Panc1 (cell line): ENCODE data around the gene AFDN. TPM values are rescaled to one million over a fixed set of nuclear protein-coding genes. Genes with fewer than 3 reads are reported as not detected.

Source experiments
- ATAC-seq: fragments of 200-7000 bp; cut with Tn5 transposase; 2 replicates; pipeline ENCODE4 v1.9.1; 2020; ENCODE audit warnings: mild to moderate bottlenecking, moderate library complexity
- BruUV-seq: library from RNA; stranded (reverse); fragments of 400-500 nt; replicated peaks from 2 replicates; lab custom pipeline; 2021; lab: Mats Ljungman, UMichigan
- CTCF ChIA-PET: fragments of 300-600 bp; sonication (Branson Sonifier 250); formaldehyde crosslinking; loops from one replicate; lab custom pipeline; 2022; ENCODE audit warnings: antibody characterized with exemption; lab: Charles Lee
- POLR2A ChIA-PET: fragments of 300-600 bp; sonication (Branson Sonifier 250); formaldehyde crosslinking; loops from one replicate; lab custom pipeline; 2022; ENCODE audit warnings: antibody characterized with exemption; lab: Charles Lee
- DNase-seq: peaks from one replicate; pipeline ENCODE4 v3.0.0-alpha.2; 2010; ENCODE audit warnings: low read depth, low spot score
- H3K27ac ChIP-seq: 2 replicates; pipeline ENCODE4 v1.5.1; 2011; ENCODE audit warnings: mild to moderate bottlenecking, low read length, inconsistent platforms
- H3K27me3 ChIP-seq: fragments of 200-500 bp; sonication (Bioruptor generic); 2 replicates; pipeline ENCODE4 v1.6.0; 2014; ENCODE audit warnings: low read length, inconsistent platforms; ENCODE audit not compliant: control insufficient read depth, insufficient read depth
- H3K36me3 ChIP-seq: fragments of 200-500 bp; sonication (Bioruptor generic); 2 replicates; pipeline ENCODE4 v1.5.1; 2014; ENCODE audit warnings: inconsistent platforms, mild to moderate bottlenecking, low read length, moderate library complexity; ENCODE audit not compliant: control insufficient read depth, insufficient read depth
- H3K4me1 ChIP-seq: 2 replicates; pipeline ENCODE4 v1.5.1; 2011; ENCODE audit warnings: inconsistent platforms, mild to moderate bottlenecking, low read length, moderate library complexity; ENCODE audit not compliant: control insufficient read depth, insufficient read depth
- H3K4me3 ChIP-seq, 2 experiments: 2 replicates each; pipeline ENCODE4 v1.5.1; 2011 to 2012; ENCODE audit warnings: low read depth in 2 of 2, low read length in 2 of 2, mild to moderate bottlenecking in 2 of 2, inconsistent platforms in 1 of 2, moderate library complexity in 1 of 2
- H3K9me3 ChIP-seq: fragments of 200-500 bp; sonication (Bioruptor generic); 2 replicates; pipeline ENCODE4 v1.5.1; 2014; ENCODE audit warnings: low read depth, mild to moderate bottlenecking, inconsistent platforms, low read length, moderate library complexity; ENCODE audit not compliant: control insufficient read depth, insufficient read depth
- POLR2AphosphoS5 ChIP-seq: IDR thresholded peaks from 2 replicates; pipeline ENCODE4 v1.6.1; 2012; ENCODE audit warnings: mild to moderate bottlenecking, low read depth, low read length, moderate library complexity
- SIN3A ChIP-seq: IDR thresholded peaks from 2 replicates; pipeline ENCODE4 v1.6.1; 2012; ENCODE audit warnings: low read depth, mild to moderate bottlenecking, low read length, moderate library complexity, borderline replicate concordance; ENCODE audit not compliant: insufficient read depth
- TCF7L2 ChIP-seq: IDR thresholded peaks from 2 replicates; pipeline ENCODE4 v1.6.1; 2011; ENCODE audit warnings: mild to moderate bottlenecking, low read depth, low read length, inconsistent platforms
- in situ Hi-C: cut with HindIII; loops from 2 replicates; pipeline ENCODE4 v1.10.0; 2016; ENCODE audit warnings: low sequenced_read_pairs, low pct_unique_long_range_greater_than_20kb
- intact Hi-C: fragments of 100-400 bp; cut with micrococcal nuclease; formaldehyde crosslinking; loops from one replicate; pipeline ENCODE4 v1.10.0; 2022; ENCODE audit not compliant: unreplicated experiment
- total RNA-seq: library from RNA; stranded (reverse); gene quantifications from one replicate; pipeline ENCODE4 v1.2.1, GENCODE V29; 2021; ENCODE audit not compliant: unreplicated experiment
- TF ChIP-seq, protein P1 (sequence below): fragments of 450-650 bp; IDR thresholded peaks from 2 replicates; pipeline ENCODE4 v1.5.1; 2017; ENCODE audit warnings: mild to moderate bottlenecking
- TF ChIP-seq, protein P2 (sequence below), 2 experiments: IDR thresholded peaks; 2 replicates each; pipeline ENCODE4 v1.6.1; 2011 to 2012; ENCODE audit warnings: low read depth in 2 of 2, control low read depth in 1 of 2, low read length in 1 of 2, mild to moderate bottlenecking in 1 of 2, moderate library complexity in 1 of 2; ENCODE audit not compliant: insufficient read depth in 1 of 2

Gene AFDN
- total RNA-seq, 1 experiment from 2014 or later: 143 TPM

DNA sequence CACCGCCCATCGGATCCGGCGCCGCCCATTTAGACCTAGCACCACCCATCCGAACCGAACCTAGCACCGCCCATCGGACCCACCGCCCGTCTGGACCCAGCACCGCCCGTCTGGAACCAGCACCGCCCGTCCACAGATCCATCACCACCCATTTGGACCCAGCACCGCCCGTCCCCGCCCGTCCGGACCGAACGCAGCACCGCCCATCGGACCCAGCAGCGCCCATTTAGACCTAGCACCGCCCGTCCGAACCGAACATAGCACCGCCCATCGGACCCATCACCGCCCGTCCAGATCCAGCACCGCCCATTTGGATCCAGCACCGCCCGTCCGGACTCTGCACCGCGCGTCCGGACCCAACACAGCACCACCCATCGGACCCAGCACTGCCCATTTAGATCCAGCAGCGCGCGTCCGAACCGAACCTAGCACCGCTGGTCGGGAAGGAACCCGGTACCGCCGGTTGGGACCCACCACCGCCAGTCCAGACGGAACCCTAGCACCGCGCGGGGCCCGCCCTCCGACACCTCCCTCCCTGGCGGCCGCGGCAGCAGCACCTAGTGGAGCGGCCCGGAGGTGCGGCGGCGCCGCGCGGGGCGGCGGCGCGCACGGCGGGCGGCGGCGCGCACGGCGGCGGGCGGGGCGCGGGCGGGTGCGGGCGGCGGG, 348 bp upstream of the AFDN start:
- no TSS peak for BruUV-seq
- CTCF ChIA-PET: no interaction called here
- DNase-seq: no peak
- ATAC-seq: peak; percentile 90
- H3K4me3 ChIP-seq: peak overlapping the region; percentile 69 to 89
- no peaks in the 10 kb centered on the region; the same call in 1 of the 2 replicates for H3K36me3 ChIP-seq
- H3K4me1 ChIP-seq: peaks cover 34% of the 10 kb centered on the region
- in situ Hi-C loops (no loop called here), intact Hi-C loops (no loop called here)
- TF ChIP-seq, protein P1, sequence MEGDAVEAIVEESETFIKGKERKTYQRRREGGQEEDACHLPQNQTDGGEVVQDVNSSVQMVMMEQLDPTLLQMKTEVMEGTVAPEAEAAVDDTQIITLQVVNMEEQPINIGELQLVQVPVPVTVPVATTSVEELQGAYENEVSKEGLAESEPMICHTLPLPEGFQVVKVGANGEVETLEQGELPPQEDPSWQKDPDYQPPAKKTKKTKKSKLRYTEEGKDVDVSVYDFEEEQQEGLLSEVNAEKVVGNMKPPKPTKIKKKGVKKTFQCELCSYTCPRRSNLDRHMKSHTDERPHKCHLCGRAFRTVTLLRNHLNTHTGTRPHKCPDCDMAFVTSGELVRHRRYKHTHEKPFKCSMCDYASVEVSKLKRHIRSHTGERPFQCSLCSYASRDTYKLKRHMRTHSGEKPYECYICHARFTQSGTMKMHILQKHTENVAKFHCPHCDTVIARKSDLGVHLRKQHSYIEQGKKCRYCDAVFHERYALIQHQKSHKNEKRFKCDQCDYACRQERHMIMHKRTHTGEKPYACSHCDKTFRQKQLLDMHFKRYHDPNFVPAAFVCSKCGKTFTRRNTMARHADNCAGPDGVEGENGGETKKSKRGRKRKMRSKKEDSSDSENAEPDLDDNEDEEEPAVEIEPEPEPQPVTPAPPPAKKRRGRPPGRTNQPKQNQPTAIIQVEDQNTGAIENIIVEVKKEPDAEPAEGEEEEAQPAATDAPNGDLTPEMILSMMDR: peak; percentile 66
- no peak for TF ChIP-seq POLR2AphosphoS5
- TF ChIP-seq SIN3A: 0 out of 2 replicates have a peak, but pooled peaks have one; percentile 71
- POLR2A ChIA-PET: no interaction called here
- no peaks in the 10 kb centered on the region for H3K27me3 ChIP-seq
- H3K27ac ChIP-seq: peak overlapping the region; percentile 62
- H3K9me3 ChIP-seq: no peaks in the 10 kb centered on the region

DNA sequence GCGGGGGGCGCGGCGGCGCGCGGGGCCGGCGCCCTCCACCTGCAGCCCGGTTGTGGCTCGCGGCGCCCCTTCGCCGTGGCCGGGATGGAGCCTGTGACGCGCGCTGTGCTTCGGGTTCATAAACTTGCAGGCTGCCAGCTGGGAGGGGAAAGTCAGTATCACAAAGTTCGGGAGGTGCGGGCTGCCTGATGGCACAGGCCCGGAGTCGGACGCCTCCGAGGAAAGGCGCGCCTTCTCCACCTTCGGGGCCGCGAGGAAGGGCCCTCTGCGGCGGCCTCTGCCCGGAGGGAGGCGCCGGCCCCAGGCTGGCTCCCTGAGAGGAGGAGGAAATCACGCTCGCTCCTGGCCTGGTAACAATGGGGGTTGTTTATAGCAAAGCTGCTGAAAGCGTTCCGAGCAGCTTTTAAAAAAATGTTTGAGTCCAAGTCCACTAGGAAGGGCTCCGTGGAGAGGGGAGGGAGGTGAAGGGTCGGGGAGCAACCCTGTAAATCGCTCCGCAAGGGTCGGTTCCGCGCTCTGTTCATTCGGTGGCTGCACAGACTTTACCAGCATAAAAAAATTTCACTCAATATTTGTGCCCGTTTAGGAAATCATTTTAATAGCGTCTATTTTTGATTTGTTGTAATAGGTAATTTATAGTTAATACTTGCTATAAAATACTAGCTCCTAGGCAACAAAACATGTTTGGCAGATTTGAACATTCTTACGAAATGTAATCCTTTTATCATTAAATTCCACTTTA, 1.0 kb downstream of the AFDN start:
- CTCF ChIA-PET: no interaction called here
- in situ Hi-C loops (no loop called here), intact Hi-C loops (no loop called here)
- H3K4me1 ChIP-seq: peaks cover 47% of the 10 kb centered on the region
- no peaks in the 10 kb centered on the region for H3K27me3 ChIP-seq
- no peaks in the 10 kb centered on the region; the same call in 1 of the 2 replicates for H3K36me3 ChIP-seq
- TF ChIP-seq, protein P2, sequence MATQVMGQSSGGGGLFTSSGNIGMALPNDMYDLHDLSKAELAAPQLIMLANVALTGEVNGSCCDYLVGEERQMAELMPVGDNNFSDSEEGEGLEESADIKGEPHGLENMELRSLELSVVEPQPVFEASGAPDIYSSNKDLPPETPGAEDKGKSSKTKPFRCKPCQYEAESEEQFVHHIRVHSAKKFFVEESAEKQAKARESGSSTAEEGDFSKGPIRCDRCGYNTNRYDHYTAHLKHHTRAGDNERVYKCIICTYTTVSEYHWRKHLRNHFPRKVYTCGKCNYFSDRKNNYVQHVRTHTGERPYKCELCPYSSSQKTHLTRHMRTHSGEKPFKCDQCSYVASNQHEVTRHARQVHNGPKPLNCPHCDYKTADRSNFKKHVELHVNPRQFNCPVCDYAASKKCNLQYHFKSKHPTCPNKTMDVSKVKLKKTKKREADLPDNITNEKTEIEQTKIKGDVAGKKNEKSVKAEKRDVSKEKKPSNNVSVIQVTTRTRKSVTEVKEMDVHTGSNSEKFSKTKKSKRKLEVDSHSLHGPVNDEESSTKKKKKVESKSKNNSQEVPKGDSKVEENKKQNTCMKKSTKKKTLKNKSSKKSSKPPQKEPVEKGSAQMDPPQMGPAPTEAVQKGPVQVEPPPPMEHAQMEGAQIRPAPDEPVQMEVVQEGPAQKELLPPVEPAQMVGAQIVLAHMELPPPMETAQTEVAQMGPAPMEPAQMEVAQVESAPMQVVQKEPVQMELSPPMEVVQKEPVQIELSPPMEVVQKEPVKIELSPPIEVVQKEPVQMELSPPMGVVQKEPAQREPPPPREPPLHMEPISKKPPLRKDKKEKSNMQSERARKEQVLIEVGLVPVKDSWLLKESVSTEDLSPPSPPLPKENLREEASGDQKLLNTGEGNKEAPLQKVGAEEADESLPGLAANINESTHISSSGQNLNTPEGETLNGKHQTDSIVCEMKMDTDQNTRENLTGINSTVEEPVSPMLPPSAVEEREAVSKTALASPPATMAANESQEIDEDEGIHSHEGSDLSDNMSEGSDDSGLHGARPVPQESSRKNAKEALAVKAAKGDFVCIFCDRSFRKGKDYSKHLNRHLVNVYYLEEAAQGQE (IDR thresholded peaks at IDR 0.05; ENCODE audit: insufficient read depth in 1 of 2, low read depth in 2 of 2, low read length in 1 of 2): no peak
- no peak for TF ChIP-seq TCF7L2
- TF ChIP-seq SIN3A: peak; percentile 83; the same call in 1 of the 2 replicates
- TF ChIP-seq, protein P1: peak; percentile 15; the same call in 1 of the 2 replicates
- DNase-seq: no peak
- no peaks in the 10 kb centered on the region for H3K9me3 ChIP-seq
- peak overlapping the region; percentile 74 for H3K27ac ChIP-seq
- ATAC-seq: peak; percentile 55
- POLR2A ChIA-PET: no interaction called here
- H3K4me3 ChIP-seq: peak overlapping the region; percentile 76 to 83
- BruUV-seq: no TSS peak
